Uterus (tissue), 2 donors: Measurements from ENCODE around the gene TRIM24.

Source experiments
- CTCF ChIP-seq, 4 experiments: fragments of 200-600 bp in 2 of 4; fragments of 450-650 bp in 2 of 4; sonication (generic) in 2 of 4; IDR thresholded peaks; one replicate each; pipeline ENCODE4 v1.5.1; 2016 to 2019; ENCODE audit warnings: antibody characterized with exemption in 4 of 4, mild to moderate bottlenecking in 2 of 4, moderate library complexity in 1 of 4
- POLR2A ChIP-seq, 2 donors: fragments of 450-650 bp; IDR thresholded peaks; one replicate each; pipeline ENCODE4 v1.6.1; 2016; ENCODE audit warnings: antibody characterized with exemption in 2 of 2, mild to moderate bottlenecking in 1 of 2, moderate library complexity in 1 of 2

- TF ChIP-seq CTCF (IDR thresholded peaks at IDR 0.05) (no peak), POLR2A (IDR thresholded peaks at IDR 0.05) (no peak)
Measured at GRCh38 chr7:138554674-138555073, 94.6 kb downstream of the TRIM24 start.
